ENCODE data around the gene GIT1.
A peak's percentile ranks its signal among the peaks of the same experiment; 100 is the strongest.

The GIT1 gene

DNA sequence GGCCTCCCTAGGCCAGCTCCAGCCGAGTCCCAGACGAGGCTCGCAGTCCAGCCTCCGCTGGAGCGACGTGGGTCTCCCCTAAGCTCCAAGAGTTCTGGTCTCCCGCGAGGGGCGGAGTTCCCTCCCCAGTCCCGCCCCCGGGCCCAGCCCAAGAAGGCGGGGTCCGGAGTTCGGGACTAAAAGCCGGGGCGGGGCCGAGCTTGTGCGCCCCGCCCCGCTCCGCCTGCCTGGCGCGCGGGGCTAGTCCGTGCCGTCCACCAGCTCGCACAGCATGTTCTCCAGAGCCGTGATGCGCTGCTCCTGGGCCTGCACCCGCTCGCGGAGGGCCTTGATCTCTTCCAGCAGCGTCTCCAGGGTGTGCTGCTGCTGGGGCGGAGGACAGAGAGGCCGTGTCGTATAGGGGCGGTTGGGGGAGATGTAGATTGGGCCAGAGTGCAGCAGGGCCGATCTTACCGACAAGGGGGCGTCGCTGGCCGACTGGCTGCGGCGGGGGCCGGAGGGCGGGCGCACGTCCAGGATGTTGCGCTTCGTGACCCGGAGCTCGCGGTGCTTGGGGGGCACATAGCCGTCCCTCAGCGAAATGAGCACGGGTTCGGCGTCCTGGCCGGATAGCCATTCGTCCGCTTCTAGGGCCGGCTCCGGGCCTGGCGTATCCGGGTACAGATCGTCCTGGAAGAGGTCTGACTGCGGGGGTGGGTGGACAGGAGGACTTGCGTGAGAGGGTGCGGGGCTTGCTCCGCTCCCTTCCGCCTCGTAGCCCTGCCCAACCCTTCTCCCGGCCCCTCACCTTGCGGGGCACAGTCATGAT is 26.2 kb upstream of the GIT1 start:
- TF ChIP-seq CTCF (IDR thresholded peaks at IDR 0.05; ENCODE audit: low read depth, low read length), result no peak
- DNase-seq (ENCODE audit: low read depth in 2 of 2), result peak; percentile 78 to 87
- H3K4me3 ChIP-seq (replicated peaks in 1 of 2; ENCODE audit: low read depth in 2 of 2, low read length in 2 of 2), result peak overlapping the region; percentile 13 to 41

GRCh38 chr17:29615048-29615385 is 25.6 kb upstream of the GIT1 start:
- no peak for TF ChIP-seq CTCF (IDR thresholded peaks at IDR 0.05; ENCODE audit: low read depth, low read length)
- peak in 1 of 2 donors; percentile 29 for DNase-seq (ENCODE audit: low read depth in 2 of 2)
- H3K4me3 ChIP-seq (replicated peaks in 1 of 2; ENCODE audit: low read depth in 2 of 2, low read length in 2 of 2), result peak overlapping the region in 1 of 2 donors; percentile 26

DNA sequence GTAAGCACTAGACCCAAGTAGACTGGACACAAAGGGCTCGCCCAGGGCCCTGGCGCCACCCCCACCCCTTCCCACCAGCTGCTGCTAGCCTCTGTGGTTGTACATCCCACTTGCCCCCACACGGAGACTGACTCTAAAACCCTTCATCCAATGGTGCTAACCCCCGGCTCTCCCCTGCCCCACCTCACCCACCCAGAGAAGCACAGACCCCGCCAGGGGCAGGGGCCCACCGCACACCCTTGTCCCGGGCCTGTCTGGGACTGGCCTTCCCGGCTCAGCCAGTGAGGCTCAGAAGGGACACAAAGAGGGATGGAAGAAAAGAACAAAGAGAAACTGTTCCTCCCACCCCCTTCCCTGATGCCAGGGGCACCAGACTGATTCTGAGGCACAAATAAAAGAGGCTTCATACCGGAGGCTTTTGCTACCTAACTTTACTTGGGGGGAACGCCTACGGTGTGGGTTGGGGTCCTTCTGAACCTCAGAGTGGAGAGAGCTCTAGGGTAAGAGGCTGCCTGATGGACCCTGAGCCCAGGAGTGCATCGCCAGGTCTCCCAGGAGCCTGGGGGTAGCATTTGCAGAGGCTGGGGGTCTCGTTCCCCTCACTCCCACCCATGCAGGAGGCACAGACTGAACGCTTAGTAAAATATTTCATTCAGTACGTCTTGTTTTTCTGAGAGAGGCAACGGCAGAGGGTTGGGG is 25.1 kb upstream of the GIT1 start:
- no peak for DNase-seq (ENCODE audit: low read depth in 2 of 2)
- H3K4me3 ChIP-seq (replicated peaks in 1 of 2; ENCODE audit: low read depth in 2 of 2, low read length in 2 of 2), result no peak overlapping the region
- TF ChIP-seq CTCF (IDR thresholded peaks at IDR 0.05; ENCODE audit: low read depth, low read length), result no peak

DNA sequence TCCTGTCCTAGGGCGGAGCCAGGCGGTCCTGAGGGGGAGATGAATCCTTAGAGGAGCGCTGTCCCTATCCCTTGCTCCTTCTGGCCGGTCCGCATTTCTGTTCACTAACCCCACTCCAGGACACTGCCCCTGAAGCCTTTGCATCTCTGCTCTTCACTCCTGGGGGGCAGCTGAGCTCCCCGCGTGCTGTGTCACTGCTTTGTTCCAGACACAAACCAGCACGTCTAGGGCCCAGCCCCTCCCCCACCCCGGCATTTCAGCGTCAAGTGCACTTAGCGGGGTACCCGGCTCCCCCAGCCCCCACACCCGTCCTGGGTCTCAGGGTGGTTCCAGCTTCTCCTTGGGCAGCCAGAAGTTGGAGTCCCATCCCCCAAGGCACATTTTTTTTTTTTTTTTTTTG is 24.4 kb upstream of the GIT1 start:
- DNase-seq (ENCODE audit: low read depth in 2 of 2), result no peak
- no peak for TF ChIP-seq CTCF (IDR thresholded peaks at IDR 0.05; ENCODE audit: low read depth, low read length)
- H3K4me3 ChIP-seq (replicated peaks in 1 of 2; ENCODE audit: low read depth in 2 of 2, low read length in 2 of 2), result peak overlapping the region; percentile 17 to 33

DNA sequence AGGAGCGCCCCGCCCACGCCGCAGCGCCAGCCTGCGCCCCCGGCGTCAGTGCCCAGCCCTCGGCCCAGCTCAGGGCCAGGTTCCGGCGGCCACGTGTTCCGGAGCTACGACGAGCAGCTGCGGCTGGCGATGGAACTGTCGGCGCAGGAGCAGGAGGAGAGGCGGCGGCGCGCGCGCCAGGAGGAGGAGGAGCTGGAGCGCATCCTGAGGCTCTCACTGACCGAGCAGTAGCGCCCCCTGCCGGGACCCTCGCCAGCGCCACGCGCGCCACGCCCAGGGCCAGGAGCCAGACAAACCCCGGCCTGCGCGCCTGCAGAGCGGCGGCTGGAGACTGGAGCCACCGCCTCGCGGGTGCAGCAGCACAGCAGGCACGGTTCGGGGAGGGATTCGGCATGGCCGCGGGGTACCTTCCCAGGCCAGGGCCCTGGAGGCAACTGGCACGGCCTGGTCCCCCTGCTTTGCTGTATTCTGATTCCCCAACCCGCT is 23.9 kb upstream of the GIT1 start:
- peak; percentile 55 for TF ChIP-seq CTCF (IDR thresholded peaks at IDR 0.05; ENCODE audit: low read depth, low read length)
- peak overlapping the region; percentile 17 to 33 for H3K4me3 ChIP-seq (replicated peaks in 1 of 2; ENCODE audit: low read depth in 2 of 2, low read length in 2 of 2)

GRCh38 chr17:29612404-29613280 is 23.2 kb upstream of the GIT1 start:
- no peak for DNase-seq (ENCODE audit: low read depth in 2 of 2)
- TF ChIP-seq CTCF (IDR thresholded peaks at IDR 0.05; ENCODE audit: low read depth, low read length), result no peak
- no peak overlapping the region for H3K4me3 ChIP-seq (replicated peaks in 1 of 2; ENCODE audit: low read depth in 2 of 2, low read length in 2 of 2)

More for the DNA sequence above, 23.9 kb upstream of the GIT1 start:
- DNase-seq (ENCODE audit: low read depth in 2 of 2), result peak; percentile 90 to 93

All from cardiac fibroblast (primary cell).